Measurements from ENCODE around the gene EBLN2.

EBLN2 gene

DNA sequence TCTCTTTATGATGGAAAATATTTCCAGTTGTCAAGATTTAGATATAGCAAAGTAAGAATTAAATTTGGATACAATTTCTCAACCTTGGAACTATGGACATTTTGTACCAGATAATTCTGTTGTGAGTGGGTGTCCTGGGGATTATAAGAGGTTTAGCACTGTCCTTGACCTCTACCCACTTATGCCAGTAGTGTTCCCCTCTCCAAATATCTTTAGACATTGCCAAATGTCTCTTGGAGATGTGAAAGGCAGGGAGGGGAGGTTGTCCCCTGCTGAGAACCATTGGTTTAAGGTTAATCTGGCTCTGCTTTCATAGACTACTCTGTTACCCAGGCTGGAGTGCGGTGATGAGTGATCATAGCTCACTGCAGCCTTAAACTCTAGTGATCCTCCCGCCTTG, at the start of gene EBLN2:
Gene EBLN2 (plus strand): TSS at position 244 of the 400 bp plus-strand sequence. CDS start 423 bp downstream, outside the sequence.
- DNase-seq (ENCODE audit: low read depth in 2 of 3, low spot score in 1 of 3), result no peak

DNA sequence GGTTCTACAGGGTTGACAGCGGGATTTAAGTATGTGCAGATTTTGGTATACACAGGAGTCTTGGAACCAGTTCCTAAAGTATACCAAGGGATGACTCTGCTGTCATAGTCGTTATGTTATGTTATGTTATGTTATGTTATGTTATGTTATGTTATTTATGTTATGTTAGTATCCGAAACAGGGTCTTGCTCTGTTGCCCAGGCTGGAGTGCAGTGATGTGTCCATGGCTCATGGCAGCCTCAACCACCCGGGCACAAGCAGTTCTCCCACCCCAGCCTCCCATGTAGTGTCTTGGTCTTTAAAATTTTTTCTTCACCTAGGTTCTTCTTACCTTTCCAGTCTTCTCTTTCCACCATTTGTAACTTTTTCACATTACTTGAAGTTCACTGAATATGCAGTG, 43.2 kb upstream of the EBLN2 start:
- no peak for DNase-seq (ENCODE audit: low read depth in 2 of 3, low spot score in 1 of 3)

DNA sequence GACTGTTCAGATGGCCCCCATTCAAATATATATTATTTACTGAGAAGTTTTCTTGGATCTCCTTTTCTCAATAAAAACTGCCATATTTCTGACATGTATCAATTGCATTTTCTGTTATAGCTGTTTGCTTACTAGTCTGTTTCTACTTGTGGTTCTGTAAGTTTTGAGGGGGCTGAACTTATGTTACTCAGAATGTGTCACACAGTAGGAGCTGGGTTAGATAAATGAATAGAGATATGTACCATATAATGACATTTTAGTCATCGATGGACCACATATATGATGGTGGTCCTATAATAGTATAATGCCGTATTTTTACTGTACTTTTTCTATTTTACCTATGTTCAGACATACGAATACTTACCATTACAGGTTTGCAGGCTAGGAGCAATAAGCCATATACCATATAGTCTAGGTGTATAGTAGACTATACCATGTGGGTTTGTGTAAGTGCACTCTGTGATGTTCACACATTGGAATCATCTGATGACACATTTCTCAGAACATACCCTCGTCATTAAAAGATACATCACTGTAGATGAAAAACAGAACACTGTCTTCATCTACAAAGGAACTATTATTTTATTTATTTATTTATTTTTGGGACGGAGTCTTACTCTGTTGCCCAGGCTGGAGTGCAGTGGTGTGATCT, 42.5 kb upstream of the EBLN2 start:
- DNase-seq (ENCODE audit: low read depth in 2 of 3, low spot score in 1 of 3), result no peak

DNA sequence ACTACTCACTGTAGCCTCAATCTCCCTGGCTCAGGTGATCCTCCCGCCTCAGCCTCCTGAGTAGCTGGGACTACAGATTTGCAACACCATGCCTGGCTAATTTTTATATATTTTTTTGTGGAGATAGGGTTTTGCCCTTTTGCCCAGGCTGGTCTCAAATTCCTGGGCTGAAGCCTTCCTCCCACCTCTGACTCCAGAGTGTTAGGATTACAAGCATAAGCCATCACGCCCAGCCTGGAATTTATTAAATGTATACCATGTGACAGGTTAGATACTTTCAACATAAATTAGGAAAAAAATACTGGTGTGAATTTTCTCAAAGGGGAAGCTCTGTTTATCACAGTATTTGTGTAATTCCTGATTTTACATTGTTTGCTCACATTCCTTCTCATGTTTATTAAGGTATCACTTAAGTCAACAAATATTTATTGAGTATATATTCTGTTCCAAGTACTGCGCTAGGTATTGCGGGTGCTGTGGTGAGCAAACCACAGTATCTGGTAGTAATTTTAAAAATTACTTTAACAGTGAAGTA, 40.1 kb upstream of the EBLN2 start:
- no peak for DNase-seq (ENCODE audit: low read depth in 2 of 3, low spot score in 1 of 3)

DNA sequence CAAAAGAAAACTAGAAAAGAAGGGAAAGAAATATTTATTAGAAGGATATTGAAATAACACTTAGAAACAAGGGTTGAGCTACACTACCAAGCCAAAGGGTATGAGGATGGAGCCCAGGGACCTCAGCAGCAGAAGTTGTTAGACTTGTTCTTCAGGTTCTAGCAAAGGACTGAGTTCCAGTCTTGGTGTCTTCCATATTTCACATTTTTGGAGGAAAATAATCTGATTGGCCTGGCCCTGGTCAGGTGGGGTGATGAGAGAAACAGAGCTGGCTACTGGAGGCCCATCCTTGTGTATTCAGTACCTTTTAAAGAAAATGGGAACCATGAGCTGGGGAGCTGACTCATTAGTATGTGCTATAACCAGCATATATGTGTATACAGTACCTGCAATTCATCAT, 36.6 kb upstream of the EBLN2 start:
- DNase-seq (ENCODE audit: low read depth in 2 of 3, low spot score in 1 of 3), result no peak

DNA sequence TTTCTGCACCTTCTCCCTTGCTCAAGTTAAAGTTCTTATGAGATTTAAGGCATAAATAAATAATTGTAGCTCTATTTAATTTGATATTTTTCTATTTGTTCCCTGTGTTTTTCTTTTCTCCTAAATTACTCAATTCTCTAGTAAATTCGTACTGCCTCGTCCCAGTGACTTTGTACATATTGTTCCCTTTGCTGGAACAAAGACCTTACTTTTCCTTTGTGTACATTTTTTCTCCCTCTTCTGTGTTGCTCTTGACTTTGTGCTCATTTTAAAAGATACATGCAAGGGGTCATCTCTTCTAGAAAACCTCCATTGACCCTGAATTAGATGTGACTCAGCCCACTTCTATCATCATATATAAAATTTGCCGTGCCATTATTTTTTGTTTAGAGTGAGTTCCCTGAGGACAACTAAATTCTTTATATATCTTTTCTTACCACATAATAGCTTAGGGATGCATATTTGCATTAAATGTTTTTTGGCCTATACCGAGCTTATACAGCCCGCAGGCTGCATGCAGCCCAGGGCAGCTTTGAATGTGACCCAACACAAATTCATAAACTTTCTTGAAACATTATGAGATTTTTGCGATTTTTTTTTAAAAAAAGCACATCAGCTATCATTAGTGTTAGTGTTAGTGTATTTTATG, 35.2 kb upstream of the EBLN2 start:
- no peak for DNase-seq (ENCODE audit: low read depth in 2 of 3, low spot score in 1 of 3)

DNA sequence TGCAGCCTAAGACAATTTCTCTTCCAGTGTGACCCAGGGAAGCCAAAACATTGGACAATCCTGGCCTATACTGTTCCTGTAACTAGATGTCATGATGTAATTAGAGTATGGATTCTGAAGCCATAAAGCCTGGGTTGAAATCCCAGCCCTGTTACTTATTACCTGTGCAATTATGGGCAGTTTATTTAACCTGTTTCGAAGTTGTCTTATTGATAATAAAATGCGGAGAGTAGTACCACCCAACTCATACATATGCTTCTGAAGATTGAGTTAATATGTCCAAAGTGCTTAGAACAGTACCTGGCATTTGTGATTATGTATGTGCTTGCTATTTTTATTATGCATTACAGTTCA, 34.7 kb upstream of the EBLN2 start:
- DNase-seq (ENCODE audit: low read depth in 2 of 3, low spot score in 1 of 3), result no peak

DNA sequence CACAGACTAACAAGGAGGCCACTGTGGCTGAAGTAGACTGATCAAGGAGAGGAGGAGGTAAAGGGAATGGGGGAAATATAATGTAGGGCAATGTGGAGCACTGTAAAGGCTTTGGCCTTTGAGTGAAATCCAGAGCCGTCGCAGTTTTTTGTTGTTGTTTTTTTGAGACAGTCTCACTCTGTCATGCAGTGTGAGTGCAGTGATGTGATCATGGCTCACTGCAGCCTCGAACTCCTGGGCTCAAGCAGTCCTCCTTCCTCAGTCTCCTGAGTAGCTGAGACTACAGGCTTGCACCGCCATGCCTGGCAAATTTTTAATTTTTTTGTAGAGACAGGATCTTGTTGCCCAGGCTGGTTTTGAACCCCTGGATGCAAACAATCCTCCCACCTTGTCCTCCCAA, 32.7 kb upstream of the EBLN2 start:
- DNase-seq (ENCODE audit: low read depth in 2 of 3, low spot score in 1 of 3), result no peak

DNA sequence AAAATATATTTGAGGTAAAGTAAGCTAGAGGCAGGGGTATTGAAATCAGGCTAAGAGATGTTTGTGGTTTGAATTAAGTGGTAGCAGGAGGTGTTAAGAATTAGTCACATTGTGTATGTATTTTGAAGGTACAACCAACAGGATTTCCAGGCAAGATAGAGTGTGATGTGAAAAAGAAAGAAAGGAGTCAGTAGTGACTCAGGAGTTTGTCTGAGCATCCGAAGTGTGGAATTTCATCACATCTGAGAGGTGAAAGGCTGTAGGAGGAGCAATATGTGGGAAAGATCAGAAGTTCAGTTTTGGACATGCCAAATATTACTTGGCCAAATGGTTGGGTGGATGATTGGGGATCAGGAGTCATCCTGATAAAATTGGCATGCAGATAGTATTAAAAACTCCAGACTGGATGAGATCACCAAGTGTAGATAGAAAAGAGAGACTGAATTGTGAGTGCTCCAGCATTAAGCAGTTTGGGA, 32.1 kb upstream of the EBLN2 start:
- DNase-seq (ENCODE audit: low read depth in 2 of 3, low spot score in 1 of 3), result no peak

DNA sequence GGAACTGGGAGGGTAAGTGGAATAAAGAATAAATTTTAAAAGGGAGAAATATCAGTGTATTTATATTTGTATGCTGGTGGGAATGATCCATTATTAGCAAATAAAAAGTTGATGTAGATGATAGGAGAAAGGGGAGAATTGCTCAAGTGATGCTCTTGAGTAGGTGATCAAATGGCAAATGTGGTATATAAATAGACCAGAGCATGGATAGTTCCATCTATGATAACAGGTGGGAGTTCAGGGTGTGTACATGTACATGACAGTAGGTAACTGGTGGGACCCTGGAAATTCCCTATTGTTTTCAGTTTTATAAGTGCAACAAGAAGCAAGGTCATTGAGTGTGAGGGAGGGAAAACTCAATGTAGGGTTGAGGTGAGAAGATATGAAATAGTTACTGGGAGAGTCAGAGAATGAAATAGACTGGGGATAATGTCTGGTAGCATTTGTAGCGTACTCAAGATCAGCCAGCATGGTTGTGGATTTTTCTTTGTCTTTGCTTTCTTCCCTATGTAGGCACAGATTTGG, 31.3 kb upstream of the EBLN2 start:
- no peak for DNase-seq (ENCODE audit: low read depth in 2 of 3, low spot score in 1 of 3)

DNA sequence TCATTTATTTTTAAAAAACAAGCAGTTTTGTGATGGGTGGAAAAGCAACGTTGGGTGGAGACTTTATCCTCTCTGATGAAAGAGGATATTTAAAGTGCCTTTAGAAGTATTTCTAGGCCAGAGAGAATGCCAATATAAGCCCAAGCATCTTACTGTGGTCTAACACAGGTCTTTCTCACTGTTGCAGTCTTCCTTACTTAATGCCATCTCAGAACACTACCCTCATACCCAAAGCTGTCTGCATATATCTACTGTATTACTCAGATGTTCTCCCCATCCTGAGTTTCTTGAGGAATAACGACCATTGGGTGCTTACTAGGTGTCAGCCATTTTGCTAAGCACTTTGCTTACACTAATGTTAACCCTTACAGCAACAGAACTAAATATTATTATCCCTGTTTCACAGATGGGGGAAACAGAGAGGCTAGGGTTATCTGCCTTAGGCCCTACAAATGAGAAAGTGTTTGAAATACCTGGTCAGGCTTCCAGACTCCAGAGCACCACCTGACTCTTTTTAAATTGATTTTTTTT, 29.8 kb upstream of the EBLN2 start:
- DNase-seq (ENCODE audit: low read depth in 2 of 3, low spot score in 1 of 3), result no peak

DNA sequence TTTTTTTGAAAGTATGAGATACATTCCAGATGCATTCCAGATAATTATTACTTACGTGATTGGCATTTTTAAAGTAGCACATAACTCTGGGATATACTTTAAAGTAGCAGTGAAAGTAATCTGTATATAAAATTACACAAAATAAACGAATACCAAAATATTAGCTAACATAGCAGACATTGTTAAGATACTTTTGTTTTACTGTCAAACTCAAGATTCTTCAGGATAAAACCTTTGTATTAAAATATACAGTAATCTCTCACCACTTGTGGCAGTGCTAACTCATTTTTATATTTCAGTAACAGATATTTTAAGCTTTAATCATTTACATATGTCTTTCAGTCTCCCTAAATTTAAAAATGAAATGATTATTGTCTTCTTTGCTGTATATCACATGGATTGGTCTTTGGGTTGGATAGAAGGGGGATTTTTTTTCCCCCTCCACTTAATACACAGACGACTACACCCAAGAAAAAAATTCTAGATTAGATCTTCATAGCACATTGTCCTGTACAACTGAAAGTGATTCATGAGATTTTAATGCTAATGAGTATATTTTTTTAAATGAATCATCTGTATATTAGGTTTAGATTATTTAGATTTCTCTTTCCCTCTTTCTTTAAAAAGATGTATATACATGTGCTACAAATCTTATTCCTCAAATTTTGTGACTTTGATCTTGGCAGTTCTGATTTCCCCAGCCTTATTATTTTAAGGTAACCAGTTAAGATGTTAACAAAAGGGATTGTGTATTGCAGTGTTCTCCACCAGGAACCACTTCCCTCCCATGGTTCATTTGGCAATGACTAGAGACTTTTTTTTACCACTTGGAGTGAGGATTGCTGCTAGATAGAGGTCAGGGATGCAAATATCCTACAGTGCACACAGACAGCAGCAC, 24.5 kb upstream of the EBLN2 start:
- DNase-seq (ENCODE audit: low read depth in 2 of 3, low spot score in 1 of 3), result no peak

DNA sequence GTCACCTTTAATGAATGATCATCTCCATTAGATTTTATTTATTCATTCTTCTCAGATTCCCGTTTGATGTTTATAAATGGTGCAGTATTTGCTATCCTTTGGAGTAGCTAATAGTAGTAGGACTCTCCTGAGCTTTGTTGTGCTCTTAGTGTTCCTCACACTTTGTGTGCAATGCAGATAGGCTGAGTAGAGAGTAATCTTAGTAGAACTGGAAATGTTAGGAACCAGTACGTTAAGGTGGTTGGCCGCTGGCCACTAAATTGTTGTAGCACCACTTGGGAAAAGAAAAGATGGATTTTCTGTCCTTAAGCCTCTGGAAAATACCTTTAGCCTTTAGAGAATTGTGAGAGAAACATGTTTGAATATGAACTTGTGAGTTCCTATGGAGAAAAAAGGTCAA, 19.9 kb upstream of the EBLN2 start:
- no peak for DNase-seq (ENCODE audit: low read depth in 2 of 3, low spot score in 1 of 3)

DNA sequence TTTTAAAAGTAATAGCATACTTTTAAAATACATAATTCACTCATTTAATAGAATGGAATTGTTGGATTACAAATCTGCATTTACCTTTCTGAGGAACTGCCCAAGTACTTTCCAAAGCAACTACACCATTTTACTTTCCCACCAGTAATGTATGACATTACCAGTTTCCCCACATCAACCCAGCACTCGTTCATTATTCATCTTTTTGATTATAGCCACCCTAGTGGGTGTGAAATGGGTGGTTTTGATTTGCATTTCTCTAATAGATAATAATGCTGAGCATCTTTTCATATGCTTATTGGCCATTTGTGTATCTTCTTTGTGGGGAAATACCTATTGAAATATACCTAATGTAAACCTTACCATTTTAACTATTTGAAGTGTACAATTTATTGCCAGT, 18.0 kb upstream of the EBLN2 start:
- no peak for DNase-seq (ENCODE audit: low read depth in 2 of 3, low spot score in 1 of 3)

DNA sequence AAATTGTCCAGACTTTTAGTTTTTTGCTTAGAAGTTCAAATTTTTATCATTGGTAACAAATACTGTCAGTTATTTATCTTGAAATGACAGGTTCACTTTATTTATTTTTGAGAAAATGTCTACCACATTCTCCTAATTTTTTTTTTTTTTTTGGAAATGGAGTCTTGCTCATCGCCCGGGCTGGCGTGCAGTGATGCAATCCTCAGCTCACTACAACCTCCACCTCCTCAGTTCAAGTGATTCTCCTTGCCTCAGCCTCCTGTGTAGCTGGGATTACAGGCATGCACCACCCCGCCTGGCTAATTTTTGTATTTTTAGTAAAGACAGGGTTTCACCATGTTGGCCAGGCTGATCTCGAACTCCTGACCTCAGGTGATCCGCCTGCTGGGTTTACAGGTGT, 16.1 kb upstream of the EBLN2 start:
- no peak for DNase-seq (ENCODE audit: low read depth in 2 of 3, low spot score in 1 of 3)

DNA sequence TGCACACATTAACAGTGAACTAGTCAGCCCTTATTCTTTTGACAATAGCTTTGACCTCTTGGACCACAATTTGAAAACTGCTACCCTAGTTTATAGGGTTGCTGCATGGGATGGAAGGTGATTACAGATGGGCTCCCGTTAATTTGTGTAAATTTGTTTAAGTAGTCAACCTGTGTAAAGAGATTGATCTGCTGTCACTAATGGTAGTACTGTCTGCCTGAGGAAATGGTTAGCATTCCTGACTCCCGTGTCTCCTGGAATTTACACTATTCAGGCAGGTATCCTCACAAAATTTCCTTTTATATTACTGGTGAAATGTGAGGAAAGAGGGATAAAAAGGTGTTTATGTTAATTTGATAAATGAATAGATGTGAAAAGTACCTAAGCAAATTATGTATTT, 15.3 kb upstream of the EBLN2 start:
- DNase-seq (ENCODE audit: low read depth in 2 of 3, low spot score in 1 of 3), result no peak

DNA sequence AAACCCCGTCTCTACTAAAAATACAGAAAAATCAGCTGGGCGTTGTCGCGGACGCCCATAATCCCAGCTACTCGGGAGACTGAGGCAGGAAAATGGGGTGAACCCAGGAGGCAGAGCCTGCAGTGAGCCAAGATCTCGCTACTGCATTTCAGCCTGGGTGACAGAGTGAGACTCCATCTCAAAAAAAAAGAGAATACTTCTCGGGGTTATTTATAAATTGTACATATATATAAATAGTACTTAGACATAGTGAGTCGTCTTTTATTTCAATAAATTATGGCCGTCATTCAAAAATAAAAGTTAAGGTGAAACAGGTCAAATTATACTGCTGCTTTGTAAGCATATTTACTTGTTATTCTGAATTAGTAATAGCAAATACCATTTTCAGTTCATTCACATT, 12.1 kb upstream of the EBLN2 start:
- DNase-seq (ENCODE audit: low read depth in 2 of 3, low spot score in 1 of 3), result no peak

DNA sequence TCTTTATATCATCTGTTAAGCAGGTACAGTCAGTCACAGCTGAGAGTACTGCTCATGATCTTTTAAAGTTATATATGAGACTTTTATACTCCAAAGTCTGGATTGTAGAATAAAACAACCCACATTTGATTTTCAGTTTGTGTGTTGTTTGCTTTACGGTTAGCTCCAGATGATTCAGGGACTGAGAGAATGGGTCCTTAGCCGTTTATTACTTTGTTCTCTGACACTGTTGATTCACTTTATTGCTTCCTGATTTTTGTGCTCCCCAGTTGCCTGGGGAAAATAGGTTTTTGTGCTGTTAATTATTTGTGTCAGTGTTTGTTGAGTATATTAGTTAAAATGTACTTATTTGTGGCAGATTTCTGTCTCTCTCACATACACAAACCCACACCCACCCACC, 8.6 kb upstream of the EBLN2 start:
- no peak for DNase-seq (ENCODE audit: low read depth in 2 of 3, low spot score in 1 of 3)

DNA sequence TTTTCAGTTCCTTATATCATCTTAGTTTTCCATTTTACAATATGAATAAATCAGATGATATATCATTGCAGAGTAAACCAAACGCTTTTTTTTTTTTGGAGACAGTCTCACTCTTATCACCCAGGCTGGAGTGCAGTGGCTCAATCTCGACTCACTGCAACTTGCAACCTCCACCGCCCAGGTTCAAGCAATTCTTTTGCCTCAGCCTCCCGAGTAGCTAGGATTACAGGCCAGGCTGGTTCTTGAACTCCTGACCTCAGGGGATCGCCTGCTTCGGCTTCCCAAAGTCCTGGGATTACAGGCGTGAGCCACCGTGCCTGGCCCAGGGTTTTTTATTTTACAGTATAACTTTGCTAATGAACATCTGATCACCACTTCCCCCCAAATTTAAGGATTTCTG, 5.9 kb upstream of the EBLN2 start:
- DNase-seq (ENCODE audit: low read depth in 2 of 3, low spot score in 1 of 3), result no peak

DNA sequence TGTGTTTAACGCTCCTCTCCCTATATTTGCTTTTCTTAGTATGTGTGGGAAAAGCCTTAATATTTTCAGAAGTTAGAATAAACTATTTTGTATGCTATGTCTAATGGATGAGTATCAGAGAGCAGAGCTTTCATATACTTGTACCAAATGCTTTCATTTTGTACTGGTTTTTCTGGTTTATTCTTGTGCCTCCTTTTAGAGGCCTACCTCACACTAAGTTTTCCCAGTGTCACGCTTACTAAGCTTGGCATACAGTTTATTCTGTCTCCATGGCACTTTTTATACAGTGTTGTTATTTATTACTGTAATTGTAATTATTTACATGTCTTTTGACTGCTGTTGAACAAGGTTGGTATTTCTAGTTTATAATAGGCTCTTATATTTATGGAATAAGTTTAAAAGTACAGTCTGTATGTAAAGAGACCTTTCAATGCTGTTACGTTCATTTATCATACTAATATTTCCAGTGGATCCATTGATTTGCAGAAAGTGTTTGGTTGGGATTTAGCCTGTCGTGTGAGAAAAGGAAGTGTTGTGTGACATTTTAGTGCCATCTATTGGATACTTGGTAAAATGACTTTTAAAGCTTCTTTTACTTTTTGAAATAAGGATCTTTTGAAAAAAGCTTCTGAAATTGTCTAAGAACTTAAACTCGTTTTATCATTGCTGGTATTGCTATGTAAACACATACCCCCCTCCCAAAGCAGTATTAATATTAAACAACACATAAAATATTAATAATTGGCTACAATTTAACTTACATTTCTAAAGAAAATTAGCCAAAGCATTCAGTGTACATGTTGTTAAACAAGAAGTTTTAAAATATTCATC, 5.2 kb upstream of the EBLN2 start:
- no peak for DNase-seq (ENCODE audit: low read depth in 2 of 3, low spot score in 1 of 3)

DNA sequence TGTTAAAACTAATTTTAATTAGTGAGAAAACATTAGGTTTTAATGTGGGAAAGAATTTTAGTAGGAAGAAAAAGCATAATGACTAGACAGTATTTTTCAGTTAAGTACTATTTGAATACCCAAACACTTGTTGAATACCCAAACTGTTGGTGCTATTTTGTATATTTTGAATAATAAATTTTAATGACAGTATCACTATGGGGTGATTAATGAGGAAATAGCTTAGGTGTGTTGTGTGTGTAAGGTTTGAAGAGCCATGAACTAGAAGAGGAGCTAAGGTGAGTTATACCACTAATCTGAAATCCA, 4.7 kb upstream of the EBLN2 start:
- no peak for DNase-seq (ENCODE audit: low read depth in 2 of 3, low spot score in 1 of 3)
